ENCODE measurements around the gene SSC4D. TPM values are rescaled to one million over a fixed set of nuclear protein-coding genes. Genes with fewer than 3 reads are reported as not detected.

The SSC4D gene
- total RNA-seq, 2 experiments from 2014 or later: 0.32 to 0.60 TPM

Other genes starting within 250 kb of the SSC4D start
- gene SRRM3, start 207.8 kb downstream of the SSC4D start, total RNA-seq: not detected
- gene HSPB1, start 107.0 kb downstream of the SSC4D start, total RNA-seq: 10 to 100 TPM; 27.0 to 28.1 TPM
- 10 to 100 TPM; 68.0 to 75.1 TPM for gene YWHAG, start 50.7 kb downstream of the SSC4D start, total RNA-seq
- gene ZP3, start 15.3 kb upstream of the SSC4D start, total RNA-seq: 1 to 10 TPM; 1.0 to 1.1 TPM
- gene DTX2, start 52.0 kb upstream of the SSC4D start, total RNA-seq: 10 to 100 TPM; 31.5 to 35.8 TPM
- 1 to 10 TPM; 1.3 to 1.5 TPM for gene UPK3B, start 100.9 kb upstream of the SSC4D start, total RNA-seq
- under 1 TPM; 0.30 to 0.58 TPM for gene SPDYE16, start 133.6 kb upstream of the SSC4D start, total RNA-seq
- gene POMZP3, start 217.6 kb upstream of the SSC4D start, total RNA-seq: 10 to 100 TPM; 11.3 to 12.4 TPM